Endodermal cell (in vitro differentiated cells): ENCODE measurements around the gene OXSR1. TPM values are rescaled to one million over a fixed set of nuclear protein-coding genes. Genes with fewer than 3 reads are reported as not detected.
A peak's percentile ranks its signal among the peaks of the same experiment; 100 is the strongest.

Experiments used
- DNase-seq: peaks from one replicate; pipeline ENCODE4 v3.0.0-alpha.2; 2017
- H3K27ac ChIP-seq: 2 replicates; pipeline ENCODE4 v1.5.1; 2013; ENCODE audit warnings: mild to moderate bottlenecking, low read depth, low read length, moderate library complexity
- H3K27me3 ChIP-seq: 2 replicates; pipeline ENCODE4 v1.6.1; 2013; ENCODE audit warnings: mild to moderate bottlenecking, low read length, moderate library complexity; ENCODE audit not compliant: insufficient read depth, control insufficient read depth, poor library complexity, severe bottlenecking
- H3K36me3 ChIP-seq: 2 replicates; pipeline ENCODE4 v1.7.0; 2013; ENCODE audit warnings: mild to moderate bottlenecking, low read length, moderate library complexity; ENCODE audit not compliant: control insufficient read depth, insufficient read depth
- H3K4me1 ChIP-seq: one replicate; pipeline ENCODE4 v1.7.0; 2013; ENCODE audit warnings: low read length; ENCODE audit not compliant: control insufficient read depth, insufficient read depth
- H3K4me3 ChIP-seq: 2 replicates; pipeline ENCODE4 v1.5.1; 2013; ENCODE audit warnings: mild to moderate bottlenecking, low read length, moderate library complexity
- H3K9ac ChIP-seq: 2 replicates; pipeline ENCODE4 v1.6.1; 2013; ENCODE audit warnings: mild to moderate bottlenecking, low read length, moderate library complexity; ENCODE audit not compliant: poor library complexity, severe bottlenecking; ENCODE audit errors: extremely low read depth
- H3K9me3 ChIP-seq: 2 replicates; pipeline ENCODE4 v1.6.1; 2013; ENCODE audit warnings: mild to moderate bottlenecking, low read length, moderate library complexity; ENCODE audit not compliant: control insufficient read depth
- H3K27ac Mint-ChIP-seq: 2 replicates; pipeline ENCODE4 v1.8.0; 2020; ENCODE audit warnings: mixed read lengths
- H3K27me3 Mint-ChIP-seq: 2 replicates; pipeline ENCODE4 v1.8.0; 2021; ENCODE audit warnings: mild to moderate bottlenecking, mixed read lengths; ENCODE audit not compliant: insufficient read depth
- H3K36me3 Mint-ChIP-seq: 2 replicates; pipeline ENCODE4 v1.8.0; 2020; ENCODE audit warnings: low read depth, mixed read lengths
- H3K4me1 Mint-ChIP-seq: 2 replicates; pipeline ENCODE4 v1.8.0; 2020; ENCODE audit warnings: mixed read lengths
- H3K4me3 Mint-ChIP-seq: 2 replicates; pipeline ENCODE4 v1.8.0; 2020; ENCODE audit warnings: mild to moderate bottlenecking, moderate library complexity, mixed read lengths
- H3K9me3 Mint-ChIP-seq: 2 replicates; pipeline ENCODE4 v1.8.0; 2020; ENCODE audit warnings: mild to moderate bottlenecking, mixed read lengths
- CTCF ChIP-seq: fragments of 200-600 bp; sonication (generic); conservative IDR thresholded peaks from 2 replicates; pipeline ENCODE4 v1.5.0; 2021; ENCODE audit warnings: antibody characterized with exemption, mild to moderate bottlenecking
- WGBS, 2 experiments: methylation state at CpG; one replicate each; pipeline versions ENCODE4 v1.1.5 to v1.1.7; 2013; ENCODE audit warnings: missing lambda C conversion rate in 2 of 2, mixed read lengths in 1 of 2; ENCODE audit not compliant: insufficient coverage in 1 of 2, insufficient read length in 1 of 2; 5-methylcytosine and 5-hydroxymethylcytosine counted together
- total RNA-seq, 2 donors: library from RNA; stranded (reverse); fragmentation: NEBNext Ultra II Directional in 1 of 2; extraction: Animal tissue kit (Norgen Biotek cat#: 25700) in 1 of 2; gene quantifications; 2 replicates in 1 of 2; 3 replicates in 1 of 2; pipeline ENCODE4 v1.2.1, GENCODE V29; 2021

OXSR1 gene
- total RNA-seq, 2 donors from 2014 or later = 41.9 to 55.5 TPM

GRCh38 chr3:38118421-38119247 is 46.7 kb upstream of the OXSR1 start:
- peaks cover 35% of the 10 kb centered on the region for H3K36me3 Mint-ChIP-seq
- Histone ChIP-seq H3K27me3 (no peaks in the 10 kb centered on the region), H3K9me3 (no peaks in the 10 kb centered on the region), H3K27ac (no peak overlapping the region), H3K4me3 (no peak overlapping the region), H3K4me1 (no peaks in the 10 kb centered on the region), H3K36me3 (peaks cover 23% of the 10 kb centered on the region), H3K9ac (no peak overlapping the region)
- WGBS, 2 experiments = 92 to 98% methylated on average over 11 to 13 of the region's 13 CpGs
- no peaks in the 10 kb centered on the region for H3K9me3 Mint-ChIP-seq
- H3K27me3 Mint-ChIP-seq = peaks cover 9% of the 10 kb centered on the region
- no peaks in the 10 kb centered on the region for H3K4me1 Mint-ChIP-seq
- DNase-seq = no peak
- no peak overlapping the region for H3K4me3 Mint-ChIP-seq
- no peak for TF ChIP-seq CTCF
- H3K27ac Mint-ChIP-seq = no peak overlapping the region

GRCh38 chr3:38119248-38119544 is 46.1 kb upstream of the OXSR1 start:
- Histone ChIP-seq H3K4me1 (no peaks in the 10 kb centered on the region), H3K9me3 (no peaks in the 10 kb centered on the region), H3K36me3 (peaks cover 28% of the 10 kb centered on the region), H3K27ac (no peak overlapping the region), H3K27me3 (no peaks in the 10 kb centered on the region), H3K9ac (no peak overlapping the region), H3K4me3 (no peak overlapping the region)
- no peak overlapping the region for H3K4me3 Mint-ChIP-seq
- H3K9me3 Mint-ChIP-seq = no peaks in the 10 kb centered on the region
- H3K4me1 Mint-ChIP-seq = no peaks in the 10 kb centered on the region
- DNase-seq = no peak
- TF ChIP-seq CTCF = no peak
- peaks cover 9% of the 10 kb centered on the region for H3K27me3 Mint-ChIP-seq
- WGBS, 2 experiments = 80 to 92% methylated on average over 1 of the region's 1 CpG
- H3K36me3 Mint-ChIP-seq = peaks cover 40% of the 10 kb centered on the region
- no peak overlapping the region for H3K27ac Mint-ChIP-seq

GRCh38 chr3:38119821-38120692 is 45.3 kb upstream of the OXSR1 start:
- Mint-ChIP-seq H3K9me3 (no peaks in the 10 kb centered on the region), H3K4me3 (no peak overlapping the region), H3K27ac (no peak overlapping the region), H3K4me1 (no peaks in the 10 kb centered on the region), H3K27me3 (peaks cover 9% of the 10 kb centered on the region), H3K36me3 (peaks cover 49% of the 10 kb centered on the region)
- Histone ChIP-seq H3K4me1 (no peaks in the 10 kb centered on the region), H3K4me3 (no peak overlapping the region), H3K9ac (no peak overlapping the region), H3K9me3 (no peaks in the 10 kb centered on the region), H3K27me3 (no peaks in the 10 kb centered on the region), H3K27ac (no peak overlapping the region), H3K36me3 (peaks cover 37% of the 10 kb centered on the region)
- DNase-seq = peak; percentile 31
- no peak for TF ChIP-seq CTCF
- WGBS, 2 experiments = 92 to 100% methylated on average over 3 to 7 of the region's 7 CpGs
